Cardiac fibroblast (primary cell): ENCODE data around the gene HDAC4.

ENCODE experiments used
- DNase-seq, 2 donors: peaks; one replicate each; pipeline versions ENCODE4 v3.0.0 to v3.0.0-alpha.2; 2010; ENCODE audit warnings: low read depth in 2 of 2
- H3K4me3 ChIP-seq, 2 donors: replicated peaks in 1 of 2; 1 replicate in 1 of 2; 2 replicates in 1 of 2; pipeline ENCODE4 v1.5.1; 2011; ENCODE audit warnings: low read depth in 2 of 2, low read length in 2 of 2, mild to moderate bottlenecking in 2 of 2, moderate library complexity in 1 of 2
- TF ChIP-seq, protein P1 (sequence below): IDR thresholded peaks from one replicate; pipeline ENCODE4 v1.5.1; 2011; ENCODE audit warnings: low read depth, mild to moderate bottlenecking, low read length, inconsistent platforms

HDAC4 gene

DNA sequence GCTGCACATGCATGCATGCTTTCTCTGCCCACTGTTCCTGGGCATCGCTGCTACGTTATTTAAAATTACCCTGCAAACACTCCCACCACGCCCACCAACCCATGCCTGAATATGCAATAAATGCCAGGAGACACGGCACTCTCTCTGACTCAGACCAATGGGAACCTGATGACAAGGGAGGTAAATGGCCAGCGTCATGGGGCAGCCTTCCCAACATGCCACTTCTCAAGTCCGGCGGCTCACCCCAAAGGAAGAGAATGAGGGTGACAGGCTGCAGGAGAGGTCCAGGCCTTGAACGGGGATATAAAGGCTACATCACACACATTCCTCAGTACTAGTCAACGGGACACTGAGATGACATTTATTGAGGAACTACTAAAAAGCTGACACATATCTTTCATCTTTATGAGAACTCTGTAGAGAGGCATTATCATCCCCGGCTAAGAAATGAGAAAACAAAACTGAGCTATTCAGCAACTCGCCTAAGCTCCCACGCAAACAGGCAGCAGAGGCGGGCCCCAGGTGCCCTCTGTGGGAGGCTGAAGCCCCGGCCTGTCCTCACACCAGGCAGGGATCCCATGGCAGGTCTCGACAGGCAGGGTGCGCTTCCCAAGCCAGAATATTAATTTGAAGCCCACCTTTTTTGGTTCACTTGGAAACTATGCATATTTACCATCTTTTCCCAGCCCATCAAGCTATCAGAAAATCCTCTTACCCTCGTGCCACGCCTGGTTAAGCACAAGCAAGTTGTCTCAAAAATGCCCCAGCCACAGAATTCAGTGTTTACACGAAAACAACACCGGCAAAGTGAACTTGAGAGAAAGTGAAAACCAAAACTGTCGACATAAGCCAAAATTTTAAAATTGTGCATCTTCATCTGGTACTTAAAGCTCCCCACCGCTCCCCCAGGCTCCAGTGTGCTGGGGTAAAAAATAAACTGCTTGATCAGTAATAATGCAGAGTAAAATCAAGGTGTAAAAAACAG, 166.3 kb downstream of the HDAC4 start:
- TF ChIP-seq, protein P1, sequence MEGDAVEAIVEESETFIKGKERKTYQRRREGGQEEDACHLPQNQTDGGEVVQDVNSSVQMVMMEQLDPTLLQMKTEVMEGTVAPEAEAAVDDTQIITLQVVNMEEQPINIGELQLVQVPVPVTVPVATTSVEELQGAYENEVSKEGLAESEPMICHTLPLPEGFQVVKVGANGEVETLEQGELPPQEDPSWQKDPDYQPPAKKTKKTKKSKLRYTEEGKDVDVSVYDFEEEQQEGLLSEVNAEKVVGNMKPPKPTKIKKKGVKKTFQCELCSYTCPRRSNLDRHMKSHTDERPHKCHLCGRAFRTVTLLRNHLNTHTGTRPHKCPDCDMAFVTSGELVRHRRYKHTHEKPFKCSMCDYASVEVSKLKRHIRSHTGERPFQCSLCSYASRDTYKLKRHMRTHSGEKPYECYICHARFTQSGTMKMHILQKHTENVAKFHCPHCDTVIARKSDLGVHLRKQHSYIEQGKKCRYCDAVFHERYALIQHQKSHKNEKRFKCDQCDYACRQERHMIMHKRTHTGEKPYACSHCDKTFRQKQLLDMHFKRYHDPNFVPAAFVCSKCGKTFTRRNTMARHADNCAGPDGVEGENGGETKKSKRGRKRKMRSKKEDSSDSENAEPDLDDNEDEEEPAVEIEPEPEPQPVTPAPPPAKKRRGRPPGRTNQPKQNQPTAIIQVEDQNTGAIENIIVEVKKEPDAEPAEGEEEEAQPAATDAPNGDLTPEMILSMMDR: no peak
- no peak overlapping the region for H3K4me3 ChIP-seq
- DNase-seq: no peak

DNA sequence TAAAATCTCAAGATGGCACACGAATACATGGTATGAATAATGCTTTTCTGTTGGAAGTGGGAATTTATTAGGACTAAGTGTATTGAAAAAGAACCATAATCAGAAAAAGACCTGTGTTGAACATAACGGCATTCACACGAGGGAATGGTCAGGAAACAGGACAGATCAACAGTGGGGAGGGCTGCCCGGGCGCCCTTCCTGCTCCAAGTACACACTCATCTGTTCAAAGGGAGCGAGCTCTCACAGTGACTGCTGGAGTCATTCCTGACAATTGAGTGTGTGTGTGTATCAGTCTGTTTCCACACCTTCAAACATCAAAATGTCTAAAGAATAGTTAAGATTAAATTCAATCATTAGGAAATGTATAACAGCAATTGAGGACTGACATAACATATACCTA, 167.2 kb downstream of the HDAC4 start:
- no peak for DNase-seq
- TF ChIP-seq, protein P1: no peak
- no peak overlapping the region for H3K4me3 ChIP-seq

DNA sequence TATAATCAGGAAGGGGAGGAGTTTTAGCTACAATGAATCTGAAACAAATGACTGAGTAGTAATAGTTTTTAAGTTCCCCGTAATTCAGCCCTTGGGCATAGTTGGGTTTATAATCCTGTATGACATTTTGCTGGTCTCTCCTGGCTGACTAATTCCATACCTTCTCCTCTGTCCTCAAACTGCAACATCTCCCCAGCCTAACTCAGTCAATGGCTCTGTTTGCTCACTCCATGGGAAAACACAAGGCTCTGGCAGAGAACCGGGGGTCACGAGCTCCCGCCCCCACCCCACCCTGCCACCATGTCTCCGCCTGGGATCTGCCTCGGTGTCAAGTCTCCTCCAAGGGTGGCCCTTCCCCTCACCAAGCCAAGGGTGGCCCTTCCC, 168.6 kb downstream of the HDAC4 start:
- no peak for DNase-seq
- TF ChIP-seq, protein P1: no peak
- no peak overlapping the region for H3K4me3 ChIP-seq

DNA sequence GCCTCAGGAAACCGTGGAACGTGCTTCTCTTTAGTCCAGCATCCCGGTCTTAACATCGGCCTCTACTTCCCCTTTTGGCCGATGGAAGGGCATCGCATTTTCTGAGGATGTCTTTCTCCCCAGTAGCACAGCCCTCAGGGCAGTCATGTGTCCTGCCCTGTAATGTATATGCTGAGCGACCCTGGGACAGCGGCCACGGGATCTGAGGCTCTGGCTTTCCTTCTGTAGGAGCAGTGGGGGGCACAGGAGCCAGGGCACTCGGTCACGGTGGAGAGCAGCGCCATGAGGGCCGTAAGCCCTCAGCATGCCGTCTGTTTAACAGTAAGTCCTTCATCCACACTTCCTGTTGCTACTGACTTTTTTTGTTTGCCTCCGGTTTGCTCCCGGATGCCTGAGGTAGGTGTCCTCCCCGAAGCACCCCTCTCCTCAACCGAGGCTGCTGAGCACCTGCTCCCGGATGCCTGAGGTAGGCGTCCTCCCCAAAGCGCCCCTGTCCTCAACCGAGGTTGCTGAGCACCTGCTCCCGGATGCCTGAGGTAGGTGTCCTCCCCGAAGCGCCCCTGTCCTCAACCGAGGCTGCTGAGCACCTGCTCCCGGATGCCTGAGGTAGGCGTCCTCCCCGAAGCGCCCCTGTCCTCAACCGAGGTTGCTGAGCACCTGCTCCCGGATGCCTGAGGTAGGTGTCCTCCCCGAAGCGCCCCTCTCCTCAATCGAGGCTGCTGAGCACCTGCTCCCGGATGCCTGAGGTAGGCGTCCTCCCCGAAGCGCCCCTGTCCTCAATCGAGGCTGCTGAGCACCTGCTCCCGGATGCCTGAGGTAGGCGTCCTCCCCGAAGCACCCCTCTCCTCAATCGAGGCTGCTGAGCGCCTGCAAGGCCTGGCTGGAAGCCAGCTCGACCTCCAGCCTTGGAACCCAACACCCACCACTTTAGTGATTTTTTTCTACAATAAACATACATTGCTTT, 169.3 kb downstream of the HDAC4 start:
- H3K4me3 ChIP-seq: no peak overlapping the region
- no peak for DNase-seq
- TF ChIP-seq, protein P1: no peak

DNA sequence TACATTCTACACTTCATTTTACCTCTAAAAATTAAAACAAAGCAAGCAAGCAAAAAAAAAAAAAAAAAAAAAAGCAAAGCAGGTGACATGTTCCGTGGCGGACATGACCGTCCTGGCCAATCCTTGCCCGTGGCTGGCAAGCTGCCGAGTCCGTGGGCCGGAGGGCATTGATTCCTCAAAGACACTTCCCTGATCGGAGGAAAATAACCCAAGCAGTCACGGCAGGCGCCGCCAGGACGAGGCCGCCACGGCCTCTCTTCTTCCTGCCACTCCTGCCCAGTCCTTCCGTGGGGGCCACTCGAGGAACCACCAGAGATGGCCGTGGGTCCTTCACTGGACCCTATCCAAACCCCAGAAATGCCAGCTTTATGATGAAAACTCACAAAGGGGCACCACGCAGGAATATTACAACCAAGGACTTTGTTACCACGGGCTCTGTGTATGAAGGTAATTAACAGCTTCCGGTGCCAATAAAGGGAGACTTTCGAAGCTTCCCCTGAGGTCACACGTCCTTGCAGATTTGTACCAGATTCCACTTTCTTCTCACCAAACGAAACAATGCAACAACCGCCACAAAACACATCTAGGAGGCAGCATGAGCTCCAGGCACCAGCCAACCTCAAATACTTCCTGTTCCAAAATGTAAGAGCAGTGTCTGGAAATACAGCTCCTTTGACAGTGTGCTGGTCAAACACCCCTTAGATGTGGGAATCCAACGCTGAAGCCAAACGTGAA, 170.3 kb downstream of the HDAC4 start:
- DNase-seq: no peak
- no peak overlapping the region for H3K4me3 ChIP-seq
- TF ChIP-seq, protein P1: no peak
